ENCODE results near the gene OR2A14.

DNA sequence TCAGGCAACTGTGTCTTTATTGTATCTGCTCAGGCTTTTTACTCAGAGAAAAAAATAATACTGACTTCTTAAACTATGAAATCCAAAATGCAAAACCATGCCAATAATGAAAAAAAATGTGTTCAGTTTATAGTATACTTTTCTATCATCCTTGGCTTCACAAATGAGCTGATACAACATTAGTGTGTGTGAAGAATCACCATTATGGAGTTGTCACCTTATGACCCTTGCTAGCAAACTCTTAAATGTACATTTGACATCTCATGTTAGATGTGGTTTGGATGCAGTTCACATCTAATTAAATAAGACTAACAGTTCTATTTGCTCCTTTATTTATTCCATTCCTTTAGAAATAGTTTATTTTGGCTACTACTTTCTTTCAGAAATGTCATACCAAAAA, 17.8 kb upstream of the OR2A14 start:
- TF ChIP-seq, protein P1, sequence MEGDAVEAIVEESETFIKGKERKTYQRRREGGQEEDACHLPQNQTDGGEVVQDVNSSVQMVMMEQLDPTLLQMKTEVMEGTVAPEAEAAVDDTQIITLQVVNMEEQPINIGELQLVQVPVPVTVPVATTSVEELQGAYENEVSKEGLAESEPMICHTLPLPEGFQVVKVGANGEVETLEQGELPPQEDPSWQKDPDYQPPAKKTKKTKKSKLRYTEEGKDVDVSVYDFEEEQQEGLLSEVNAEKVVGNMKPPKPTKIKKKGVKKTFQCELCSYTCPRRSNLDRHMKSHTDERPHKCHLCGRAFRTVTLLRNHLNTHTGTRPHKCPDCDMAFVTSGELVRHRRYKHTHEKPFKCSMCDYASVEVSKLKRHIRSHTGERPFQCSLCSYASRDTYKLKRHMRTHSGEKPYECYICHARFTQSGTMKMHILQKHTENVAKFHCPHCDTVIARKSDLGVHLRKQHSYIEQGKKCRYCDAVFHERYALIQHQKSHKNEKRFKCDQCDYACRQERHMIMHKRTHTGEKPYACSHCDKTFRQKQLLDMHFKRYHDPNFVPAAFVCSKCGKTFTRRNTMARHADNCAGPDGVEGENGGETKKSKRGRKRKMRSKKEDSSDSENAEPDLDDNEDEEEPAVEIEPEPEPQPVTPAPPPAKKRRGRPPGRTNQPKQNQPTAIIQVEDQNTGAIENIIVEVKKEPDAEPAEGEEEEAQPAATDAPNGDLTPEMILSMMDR (IDR thresholded peaks at IDR 0.05), result no peak
- no peak for TF ChIP-seq POLR2A (IDR thresholded peaks at IDR 0.05)
